T-cell (primary cell): ENCODE measurements around the gene LAIR1. TPM values are rescaled to one million over a fixed set of nuclear protein-coding genes. Genes with fewer than 3 reads are reported as not detected.
"Not testable (repeated sequence)": the region's sequence is repeated elsewhere in the genome, so short reads cannot be mapped to it uniquely, and the experiment has no call there.

ENCODE experiments used
- ATAC-seq, 4 experiments: fragments of 200-7000 bp in 3 of 4; fragments of 150-1000 bp in 1 of 4; cut with Tn5 transposase; replicated peaks in 1 of 4; 1 replicate in 3 of 4; 2 replicates in 1 of 4; pipeline ENCODE4 v1.10.0; 2021; ENCODE audit warnings: moderate library complexity in 3 of 4, mild to moderate bottlenecking in 2 of 4, moderate number of reproducible peaks in 1 of 4
- CTCF ChIA-PET, 2 donors: fragments of 300-600 bp; sonication (Branson Sonifier 250); formaldehyde crosslinking; loops; one replicate each; lab custom pipeline; 2022; ENCODE audit warnings: antibody characterized with exemption in 2 of 2; lab: Charles Lee
- POLR2A ChIA-PET, 2 donors: fragments of 300-600 bp; sonication (Branson Sonifier 250); formaldehyde crosslinking; loops; one replicate each; lab custom pipeline; 2022; ENCODE audit warnings: antibody characterized with exemption in 2 of 2; lab: Charles Lee
- DNase-seq, 35 experiments: peaks; one replicate each; pipeline versions ENCODE4 v3.0.0 to v3.0.0-alpha.2; 2013 to 2023
- H3K27ac ChIP-seq: one replicate; pipeline ENCODE4 v1.5.1; 2013; ENCODE audit warnings: low read length
- H3K27me3 ChIP-seq, 2 experiments: replicated peaks in 1 of 2; 1 replicate in 1 of 2; 2 replicates in 1 of 2; pipeline versions ENCODE4 v1.6.1 to v1.7.0; 2013; ENCODE audit warnings: low read length in 1 of 2, mixed read lengths in 1 of 2; ENCODE audit not compliant: control insufficient read depth in 2 of 2, insufficient read depth in 2 of 2; ENCODE audit errors: extremely low read depth in 1 of 2
- H3K36me3 ChIP-seq, 2 donors: 1 replicate in 1 of 2; 2 replicates in 1 of 2; pipeline versions ENCODE4 v1.6.1 to v1.7.0; 2013; ENCODE audit warnings: low read length in 1 of 2; ENCODE audit not compliant: control insufficient read depth in 2 of 2, insufficient read depth in 1 of 2; ENCODE audit errors: extremely low read depth in 1 of 2
- H3K4me1 ChIP-seq, 2 experiments: 1 replicate in 1 of 2; 2 replicates in 1 of 2; pipeline versions ENCODE4 v1.6.1 to v1.7.0; 2013; ENCODE audit warnings: low read length in 2 of 2, mixed read lengths in 1 of 2; ENCODE audit not compliant: insufficient read depth in 2 of 2, control insufficient read depth in 1 of 2; ENCODE audit errors: extremely low read depth in 1 of 2
- H3K4me3 ChIP-seq, 2 donors: 1 replicate in 1 of 2; 2 replicates in 1 of 2; pipeline versions ENCODE4 v1.5.1 to v1.7.0; 2013; ENCODE audit warnings: mild to moderate bottlenecking in 2 of 2, low read length in 1 of 2, moderate library complexity in 1 of 2; ENCODE audit not compliant: control insufficient read depth in 1 of 2; ENCODE audit errors: extremely low read depth in 1 of 2
- H3K9me3 ChIP-seq: 2 replicates; pipeline ENCODE4 v1.7.0; 2013
- H3K27ac Mint-ChIP-seq, 2 donors: one replicate each; pipeline ENCODE4 v1.8.0; 2020 to 2021; ENCODE audit warnings: mild to moderate bottlenecking in 2 of 2, mixed read lengths in 2 of 2
- H3K27me3 Mint-ChIP-seq, 2 donors: one replicate each; pipeline ENCODE4 v1.8.0; 2021 to 2022; ENCODE audit warnings: mixed read lengths in 2 of 2
- H3K36me3 Mint-ChIP-seq: one replicate; pipeline ENCODE4 v1.8.0; 2021; ENCODE audit warnings: mixed read lengths
- H3K4me1 Mint-ChIP-seq, 3 donors: one replicate each; pipeline ENCODE4 v1.8.0; 2020 to 2022; ENCODE audit warnings: mixed read lengths in 3 of 3, mild to moderate bottlenecking in 1 of 3
- H3K4me3 Mint-ChIP-seq, 3 donors: one replicate each; pipeline ENCODE4 v1.8.0; 2020 to 2022; ENCODE audit warnings: mild to moderate bottlenecking in 3 of 3, mixed read lengths in 3 of 3, moderate library complexity in 3 of 3
- H3K9me3 Mint-ChIP-seq, 3 donors: one replicate each; pipeline ENCODE4 v1.8.0; 2020 to 2022; ENCODE audit warnings: mixed read lengths in 3 of 3
- WGBS: methylation state at CpG from one replicate; pipeline ENCODE4 v1.1.5; 2013; ENCODE audit warnings: missing lambda C conversion rate; ENCODE audit not compliant: insufficient coverage; 5-methylcytosine and 5-hydroxymethylcytosine counted together
- total RNA-seq, 35 experiments: library from RNA in 6 of 35; stranded (reverse) in 6 of 35; fragments of 120-200 nt in 1 of 35; gene quantifications; one replicate each; pipeline versions ENCODE4 v1.2.1 to v1.2.4 and lab custom pipeline; 2013 to 2026

The LAIR1 gene
- total RNA-seq, 5 donors from 2014 or later (not counting 1 experiment from before 2014, with no cell fraction given), result 40.2 to 66.0 (median 59.7) TPM

GRCh38 chr19:54322934-54323333 is 41.8 kb downstream of the LAIR1 start:
- H3K27ac Mint-ChIP-seq, H3K9me3 ChIP-seq, H3K36me3 ChIP-seq, H3K4me3 ChIP-seq, H3K4me3 Mint-ChIP-seq, POLR2A ChIA-PET, H3K9me3 Mint-ChIP-seq, H3K27ac ChIP-seq, DNase-seq, H3K36me3 Mint-ChIP-seq, H3K4me1 ChIP-seq, ATAC-seq: not testable (repeated sequence)
- Mint-ChIP-seq H3K4me1 (peaks cover 14 to 19% (median 16%) of the 10 kb centered on the region in 3 donors), H3K27me3 (peaks cover 11 to 14% of the 10 kb centered on the region in 2 donors)
- no CpG with 5 or more reads among the region's 13 CpGs for WGBS
- CTCF ChIA-PET, result interaction anchor here in 1 of 2 donors (0.6 kb wide), 1 partner anchor 226 kb away, joined by 4 read pairs; no protein-coding TSS in a partner anchor
- H3K27me3 ChIP-seq, result peaks cover 0 to 13% of the 10 kb centered on the region in 2 experiments

- CTCF ChIA-PET, result interaction anchor here (0.6 kb wide), 2 partner anchors 77 to 225 kb away, joined by 4 read pairs; no protein-coding TSS in a partner anchor
- DNase-seq, POLR2A ChIA-PET, H3K27ac Mint-ChIP-seq, H3K4me1 ChIP-seq, H3K36me3 Mint-ChIP-seq, H3K4me3 ChIP-seq, H3K4me3 Mint-ChIP-seq, ATAC-seq, H3K36me3 ChIP-seq, H3K9me3 Mint-ChIP-seq, H3K27ac ChIP-seq, H3K9me3 ChIP-seq: not testable (repeated sequence)
- 86% methylated on average over 4 of the region's 13 CpGs for WGBS
- peaks cover 10 to 15% (median 12%) of the 10 kb centered on the region in 3 donors for H3K4me1 Mint-ChIP-seq
- H3K27me3 Mint-ChIP-seq, result peaks cover 14 to 15% of the 10 kb centered on the region in 2 donors
- H3K27me3 ChIP-seq, result peaks cover 0 to 19% of the 10 kb centered on the region in 2 experiments
Observed at GRCh38 chr19:54322295-54322694, 42.4 kb downstream of the LAIR1 start.

- Histone ChIP-seq H3K4me1 (peaks cover 0 to 5% of the 10 kb centered on the region in 2 experiments), H3K27ac (no peak overlapping the region), H3K36me3 (no peaks in the 10 kb centered on the region), H3K9me3 (no peaks in the 10 kb centered on the region), H3K27me3 (peaks cover 0 to 34% of the 10 kb centered on the region in 2 experiments), H3K4me3 (no peak overlapping the region)
- 95% methylated on average over 9 of the region's 14 CpGs for WGBS
- Mint-ChIP-seq H3K27ac (no peak overlapping the region), H3K36me3 (no peaks in the 10 kb centered on the region), H3K27me3 (peaks cover 20 to 23% of the 10 kb centered on the region in 2 donors), H3K4me3 (no peak overlapping the region), H3K4me1 (peaks cover 1 to 4% (median 3%) of the 10 kb centered on the region in 3 donors), H3K9me3 (no peaks in the 10 kb centered on the region)
- DNase-seq (no peak), ATAC-seq (no peak)
- ChIA-PET POLR2A (no interaction called here), CTCF (no interaction called here)
Observed at GRCh38 chr19:54319892-54320670, 44.6 kb downstream of the LAIR1 start.

- Mint-ChIP-seq H3K36me3 (no peaks in the 10 kb centered on the region), H3K27ac (no peak overlapping the region), H3K4me3 (no peak overlapping the region), H3K27me3 (peaks cover 17 to 22% of the 10 kb centered on the region in 2 donors), H3K4me1 (peaks cover 0 to 2% (median 0%) of the 10 kb centered on the region in 3 donors), H3K9me3 (no peaks in the 10 kb centered on the region)
- no peaks in the 10 kb centered on the region for H3K9me3 ChIP-seq
- no peaks in the 10 kb centered on the region for H3K36me3 ChIP-seq
- H3K27me3 ChIP-seq, result peaks cover 0 to 34% of the 10 kb centered on the region in 2 experiments
- peaks cover 0 to 5% of the 10 kb centered on the region in 2 experiments for H3K4me1 ChIP-seq
- ATAC-seq, result no peak
- no peak overlapping the region for H3K4me3 ChIP-seq
- DNase-seq, result peak in 1 of 35 experiments; percentile 1
- 64% methylated on average over 5 of the region's 7 CpGs for WGBS
- ChIA-PET CTCF (no interaction called here), POLR2A (no interaction called here)
- no peak overlapping the region for H3K27ac ChIP-seq
Observed at GRCh38 chr19:54319049-54319448, 45.7 kb downstream of the LAIR1 start.

- H3K27ac ChIP-seq, result no peak overlapping the region
- peaks cover 0 to 2% (median 0%) of the 10 kb centered on the region in 3 donors for H3K4me1 Mint-ChIP-seq
- no peak overlapping the region for H3K4me3 Mint-ChIP-seq
- no peaks in the 10 kb centered on the region for H3K36me3 Mint-ChIP-seq
- H3K4me3 ChIP-seq, result no peak overlapping the region
- DNase-seq, result peak in 1 of 35 experiments; percentile 17
- H3K9me3 ChIP-seq, result no peaks in the 10 kb centered on the region
- H3K9me3 Mint-ChIP-seq, result no peaks in the 10 kb centered on the region
- CTCF ChIA-PET, result no interaction called here
- H3K4me1 ChIP-seq, result peaks cover 0 to 5% of the 10 kb centered on the region in 2 experiments
- peaks cover 0 to 39% of the 10 kb centered on the region in 2 experiments for H3K27me3 ChIP-seq
- H3K27ac Mint-ChIP-seq, result no peak overlapping the region
- WGBS, result 88% methylated on average over 7 of the region's 9 CpGs
- peaks cover 22 to 32% of the 10 kb centered on the region in 2 donors for H3K27me3 Mint-ChIP-seq
- no peak for ATAC-seq
- POLR2A ChIA-PET, result no interaction called here
- no peaks in the 10 kb centered on the region for H3K36me3 ChIP-seq
Observed at GRCh38 chr19:54317965-54318240, 46.8 kb downstream of the LAIR1 start.

- H3K9me3 Mint-ChIP-seq, result no peaks in the 10 kb centered on the region
- CTCF ChIA-PET, result interaction anchor here in 1 of 2 donors (0.6 kb wide), 1 partner anchor 105 kb away, joined by 3 read pairs; no protein-coding TSS in a partner anchor
- 94% methylated on average over 18 of the region's 29 CpGs for WGBS
- H3K36me3 Mint-ChIP-seq, result no peaks in the 10 kb centered on the region
- ATAC-seq (no peak), DNase-seq (peak in 1 of 35 experiments; percentile 15)
- no peak overlapping the region for H3K4me3 ChIP-seq
- peaks cover 26 to 37% of the 10 kb centered on the region in 2 donors for H3K27me3 Mint-ChIP-seq
- H3K4me3 Mint-ChIP-seq, result no peak overlapping the region
- peaks cover 0 to 45% of the 10 kb centered on the region in 2 experiments for H3K27me3 ChIP-seq
- no peaks in the 10 kb centered on the region for H3K9me3 ChIP-seq
- H3K27ac Mint-ChIP-seq, result no peak overlapping the region
- no peak overlapping the region for H3K27ac ChIP-seq
- H3K4me1 ChIP-seq, result peaks cover 0 to 5% of the 10 kb centered on the region in 2 experiments
- H3K4me1 Mint-ChIP-seq, result peaks cover 0 to 2% (median 0%) of the 10 kb centered on the region in 3 donors
- H3K36me3 ChIP-seq, result no peaks in the 10 kb centered on the region
- POLR2A ChIA-PET, result no interaction called here
Observed at GRCh38 chr19:54317108-54317964, 47.4 kb downstream of the LAIR1 start.
